Measurements from ENCODE around the gene SH3D19.

Gene SH3D19

GRCh38 chr4:151227172-151227571 is 98.2 kb downstream of the SH3D19 start:
- no peak for DNase-seq

GRCh38 chr4:151226004-151226932 is 99.1 kb downstream of the SH3D19 start:
- DNase-seq, result no peak

GRCh38 chr4:151223465-151223864 is 101.9 kb downstream of the SH3D19 start:
- DNase-seq, result no peak

DNA sequence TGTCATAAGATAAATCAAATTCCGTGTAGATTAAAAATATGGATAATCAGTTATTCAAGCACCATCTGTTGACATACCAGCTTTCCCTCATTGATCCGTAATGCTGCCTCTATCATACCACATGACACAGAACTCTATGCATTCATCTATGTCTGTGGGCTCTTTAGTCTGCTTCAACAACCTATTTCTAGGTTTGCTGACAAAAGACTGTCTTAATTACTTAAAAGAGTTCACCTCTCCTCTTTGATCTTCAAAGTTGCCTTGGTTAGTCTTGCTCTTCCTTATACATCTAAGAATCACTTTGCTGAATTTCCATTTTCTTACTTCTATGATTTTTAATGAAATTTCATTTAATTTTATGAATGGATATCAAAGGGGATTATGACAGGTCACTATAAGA is 105.5 kb downstream of the SH3D19 start:
- no peak for DNase-seq

- DNase-seq, result no peak
Measured at GRCh38 chr4:151219091-151219490, 106.3 kb downstream of the SH3D19 start.

- DNase-seq, result no peak
Measured at GRCh38 chr4:151218343-151218742, 107.1 kb downstream of the SH3D19 start.

DNA sequence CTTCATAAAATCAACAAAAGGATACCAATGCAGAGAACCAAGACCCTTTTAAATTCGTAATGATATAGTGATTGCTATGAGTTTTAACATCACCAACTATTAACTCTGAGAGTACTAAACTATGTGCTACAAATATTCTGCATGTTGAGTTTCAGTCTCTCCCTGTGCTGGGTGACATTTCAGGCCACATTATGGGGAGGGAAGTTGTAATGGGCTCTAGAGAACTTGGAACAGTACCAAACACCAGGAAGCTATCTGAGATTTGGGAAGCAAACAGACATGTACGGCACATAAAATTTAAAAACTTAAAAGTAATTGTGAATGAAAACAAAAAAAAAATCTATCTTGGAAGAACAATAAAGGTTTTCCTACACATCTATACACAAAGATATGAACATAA is 108.1 kb downstream of the SH3D19 start:
- no peak for DNase-seq

GRCh38 chr4:151215295-151215694 is 110.1 kb downstream of the SH3D19 start:
- DNase-seq, result no peak

- no peak for DNase-seq
Measured at GRCh38 chr4:151207868-151208267, 117.5 kb downstream of the SH3D19 start.

DNA sequence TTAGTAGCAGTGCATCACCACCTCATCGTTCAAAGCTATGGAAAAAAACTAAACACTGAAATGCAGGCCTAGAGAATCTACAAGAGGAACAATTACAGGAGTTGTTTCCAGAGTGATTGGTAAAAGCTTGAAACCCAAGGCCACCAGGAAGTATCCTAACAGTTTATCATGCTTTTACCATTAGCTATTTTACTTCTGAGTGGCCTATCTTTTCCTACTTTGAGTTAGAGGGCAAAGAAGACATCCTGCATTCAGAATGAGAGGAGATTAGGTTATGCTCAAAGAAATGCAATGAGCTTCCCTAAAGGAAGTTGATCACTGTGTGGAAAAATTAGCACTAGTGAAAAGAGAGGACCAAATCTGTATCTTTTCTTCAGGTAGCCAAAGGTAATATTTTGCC is 118.2 kb downstream of the SH3D19 start:
- DNase-seq, result no peak

DNA sequence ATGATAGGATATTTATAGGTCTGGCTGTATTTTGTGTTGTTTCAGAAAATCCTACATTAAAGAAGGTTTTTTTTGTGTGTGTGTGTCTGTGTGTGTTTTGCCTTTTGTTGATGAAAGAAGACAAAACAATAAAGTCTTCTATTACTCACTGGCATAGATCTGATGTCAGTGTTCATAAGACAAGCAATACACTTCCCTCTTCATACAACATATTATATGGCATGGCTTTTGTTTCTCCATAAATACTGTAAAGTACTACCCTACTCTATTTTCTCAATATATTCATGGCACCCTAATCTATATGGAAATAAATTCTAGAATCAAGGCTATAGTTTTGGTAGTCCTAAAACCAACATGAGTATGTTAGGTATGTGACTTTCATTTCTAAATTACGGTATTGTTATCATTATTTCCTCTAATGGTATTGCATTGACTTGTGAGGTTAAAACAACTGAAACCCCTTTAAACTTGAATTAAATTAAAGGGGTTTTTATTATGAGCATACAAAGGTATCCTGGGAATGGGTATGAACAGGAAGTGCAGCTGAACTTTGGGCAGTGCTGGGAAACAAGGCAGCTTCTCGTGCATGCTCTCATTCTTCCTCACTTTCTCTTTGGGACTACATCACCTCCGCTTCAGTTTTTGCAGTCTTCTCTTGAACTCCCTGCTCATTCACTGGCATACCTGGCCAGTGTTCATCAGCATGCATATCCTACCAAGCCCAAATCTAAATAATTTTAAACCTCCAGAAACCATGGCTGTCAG is 119.0 kb downstream of the SH3D19 start:
- no peak for DNase-seq

GRCh38 chr4:151205722-151206121 is 119.7 kb downstream of the SH3D19 start:
- no peak for DNase-seq

GRCh38 chr4:151204925-151205524 is 120.4 kb downstream of the SH3D19 start:
- no peak for DNase-seq

- DNase-seq, result no peak
Measured at GRCh38 chr4:151202851-151203455, 122.5 kb downstream of the SH3D19 start.

DNA sequence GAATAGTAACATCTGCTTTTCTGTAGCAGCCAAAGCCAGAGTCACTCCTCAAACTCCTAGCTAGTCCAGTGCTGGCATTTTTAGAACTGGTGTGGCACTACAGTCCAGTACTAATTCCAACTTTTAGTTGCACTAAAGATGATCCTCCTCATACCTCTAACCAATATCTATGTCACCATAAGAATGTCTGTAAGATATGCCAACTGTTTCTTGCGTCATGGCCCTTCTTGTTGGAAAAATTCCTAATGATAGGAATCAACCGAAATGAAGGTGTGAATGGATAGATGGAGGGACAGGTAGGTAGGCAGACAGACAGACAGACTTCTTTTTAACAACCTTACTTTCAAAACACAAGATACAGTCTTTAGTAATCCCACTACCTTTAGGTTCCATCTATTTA is 123.0 kb downstream of the SH3D19 start:
- DNase-seq, result no peak

DNA sequence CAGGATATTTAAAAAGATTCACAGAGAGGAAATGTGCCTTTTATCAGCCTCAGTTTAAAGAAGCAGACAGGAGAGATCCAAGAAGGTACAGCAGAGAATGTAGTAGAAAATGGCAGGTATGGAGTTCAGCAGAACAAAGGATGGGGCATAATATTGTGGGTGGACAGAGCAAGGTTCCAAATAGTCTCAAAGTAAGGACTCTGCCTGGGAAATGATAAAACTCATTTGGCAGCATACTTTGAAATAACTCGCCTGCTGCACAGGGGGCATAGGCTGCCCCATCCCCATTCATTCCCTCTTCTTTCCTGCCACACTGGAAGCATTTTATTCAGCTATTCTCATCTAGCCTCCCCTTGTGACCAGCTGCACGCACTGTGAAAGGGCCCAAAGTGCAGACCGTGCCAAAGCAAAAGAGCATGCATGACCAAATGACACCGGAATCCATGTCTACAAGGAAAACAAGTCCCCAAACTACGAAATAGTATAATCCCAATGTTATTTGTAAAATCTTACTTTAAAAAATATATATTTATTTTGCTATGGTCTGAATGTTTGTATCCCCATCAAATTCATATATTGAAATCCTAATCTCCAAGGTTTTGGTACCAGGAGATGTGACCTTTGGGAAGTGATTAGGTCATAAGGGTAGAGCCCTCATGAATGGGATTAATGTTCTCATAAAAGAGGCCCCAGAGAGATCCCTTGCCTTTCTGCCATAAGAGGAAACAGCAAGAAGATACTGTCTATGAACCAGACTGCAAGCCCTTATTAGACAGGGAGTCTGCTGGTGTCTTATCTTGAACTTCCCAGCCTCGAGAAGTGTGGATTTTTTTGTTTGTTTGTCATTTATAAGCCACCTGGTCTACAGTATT is 125.8 kb downstream of the SH3D19 start:
- no peak for DNase-seq

GRCh38 chr4:151198748-151199147 is 126.7 kb downstream of the SH3D19 start:
- no peak for DNase-seq

DNA sequence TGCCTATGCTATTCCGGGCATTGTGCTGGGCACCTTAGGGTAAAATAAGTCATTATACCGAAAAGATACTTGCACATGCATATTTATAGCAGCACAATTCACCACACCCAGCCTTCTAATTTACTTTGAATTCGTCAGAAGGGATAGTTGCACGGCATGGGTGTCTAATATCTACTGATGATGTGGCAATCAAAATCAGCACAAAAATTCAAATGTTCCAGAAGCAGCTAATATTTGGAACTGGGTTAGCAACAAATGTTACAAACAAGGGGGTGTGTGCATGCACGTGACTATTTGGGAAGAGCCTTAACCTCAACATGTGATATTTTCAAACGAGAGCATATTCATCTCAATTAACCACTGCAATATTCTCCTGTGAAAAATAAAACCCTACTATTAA is 128.2 kb downstream of the SH3D19 start:
- no peak for DNase-seq

GRCh38 chr4:151195801-151196200 is 129.6 kb downstream of the SH3D19 start:
- no peak for DNase-seq

GRCh38 chr4:151193414-151193813 is 132.0 kb downstream of the SH3D19 start:
- DNase-seq, result no peak

GRCh38 chr4:151192556-151193235 is 132.7 kb downstream of the SH3D19 start:
- no peak for DNase-seq
